ENCODE data around the gene DLGAP4. TPM values are rescaled to one million over a fixed set of nuclear protein-coding genes. Genes with fewer than 3 reads are reported as not detected.

Gene DLGAP4
- total and polyA plus RNA-seq, 2 of the 8 experiments (the other 6 are each of a cell fraction or from before 2014, with no cell fraction given) = 41.2 to 57.2 TPM

DNA sequence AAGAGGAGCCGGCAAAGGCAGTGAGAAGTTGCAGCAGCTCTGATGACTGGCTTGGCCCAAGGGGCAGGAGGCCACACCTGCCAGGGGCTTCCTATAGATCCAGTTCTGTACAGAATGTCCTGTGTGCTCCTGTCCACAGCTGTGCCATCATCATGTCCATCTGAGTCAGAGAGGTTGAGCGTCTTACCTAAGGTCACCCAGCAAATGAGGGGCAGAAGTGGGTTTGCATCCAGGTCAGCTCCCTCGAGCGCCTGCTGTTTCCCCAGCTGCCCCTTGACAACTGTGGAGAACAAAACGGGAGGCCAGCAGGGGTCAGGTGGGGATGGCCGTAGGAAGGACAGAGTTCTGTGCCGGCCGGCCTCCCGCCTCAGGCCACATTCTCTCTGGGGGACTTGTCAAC is 47.6 kb downstream of the DLGAP4 start:
- no peak overlapping the region for H3K4me2 ChIP-seq (ENCODE audit: insufficient read depth in 1 of 2, low read depth in 2 of 2, low read length in 2 of 2)
- WGBS, 2 experiments (ENCODE audit: extremely low coverage in 1 of 2, insufficient coverage in 1 of 2, insufficient read length in 1 of 2, insufficient replicate concordance in 2 of 2, low coverage in 1 of 2, low lambda C conversion rate in 2 of 2, missing lambda C conversion rate in 1 of 2) = 75% methylated on average over 9 of the region's 9 CpGs; no CpG with 5 or more reads in 1 of the 2 experiments
- no peaks in the 10 kb centered on the region for H3K27me3 ChIP-seq (replicated peaks in 1 of 4; ENCODE audit: control insufficient read depth in 3 of 4, extremely low read depth in 1 of 4, insufficient read depth in 3 of 4, low read length in 3 of 4)
- H3K9ac ChIP-seq (replicated peaks in 1 of 4; ENCODE audit: extremely low read depth in 1 of 4, low read depth in 3 of 4, low read length in 3 of 4) = no peak overlapping the region
- H3K27ac ChIP-seq (ENCODE audit: low read depth, low read length) = no peak overlapping the region
- H3K36me3 ChIP-seq (ENCODE audit: control insufficient read depth in 2 of 4, insufficient read depth in 4 of 4, low read length in 3 of 4) = no peaks in the 10 kb centered on the region
- no peak overlapping the region for H3K14ac ChIP-seq (ENCODE audit: insufficient read length)
- H2BK15ac ChIP-seq (ENCODE audit: low read length) = no peak overlapping the region
- no peaks in the 10 kb centered on the region for H3K9me3 ChIP-seq (ENCODE audit: insufficient read depth in 2 of 2, low read depth in 1 of 2, low read length in 1 of 2)
- H2AFZ ChIP-seq (ENCODE audit: low read length) = no peak overlapping the region
- no peak overlapping the region for H2BK5ac ChIP-seq (ENCODE audit: low read depth, low read length)
- no peak overlapping the region for H4K91ac ChIP-seq (replicated peaks; ENCODE audit: insufficient read length, low read length)
- H4K5ac ChIP-seq (ENCODE audit: insufficient read length, low read depth, low read length) = no peak overlapping the region
- H4K20me1 ChIP-seq (replicated peaks in 1 of 2; ENCODE audit: control insufficient read depth in 1 of 2, insufficient read depth in 2 of 2, low read length in 2 of 2) = no peaks in the 10 kb centered on the region
- H3K4me1 ChIP-seq (replicated peaks in 1 of 4; ENCODE audit: control insufficient read depth in 3 of 4, insufficient read depth in 4 of 4, low read length in 3 of 4) = peaks cover 0 to 7% (median 2%) of the 10 kb centered on the region in 4 experiments; a peak in 4 of 7 replicates
- no peak overlapping the region for H2AK5ac ChIP-seq (ENCODE audit: low read depth, low read length)
- DNase-seq (ENCODE audit: low read depth in 1 of 2, low spot score in 2 of 2) = no peak
- no peak for FAIRE-seq
- H2BK20ac ChIP-seq (ENCODE audit: low read length) = no peak overlapping the region
- H2BK12ac ChIP-seq (ENCODE audit: low read depth, low read length) = no peak overlapping the region
- H3K4me3 ChIP-seq (ENCODE audit: extremely low read depth in 1 of 4, insufficient read depth in 2 of 4, low read depth in 3 of 4, low read length in 4 of 4) = no peak overlapping the region
- no peak overlapping the region for H3K18ac ChIP-seq (ENCODE audit: extremely low read depth, low read length)
- peaks cover 3% of the 10 kb centered on the region; the same call in 1 of the 2 replicates for H3K79me1 ChIP-seq (ENCODE audit: low read depth, low read length)
- POLR2A ChIA-PET (ENCODE audit: partially characterized antibody) = interaction anchor here (0.9 kb wide), 1 partner anchor 13 kb away, joined by 3 read pairs; no protein-coding TSS in a partner anchor
- no peak overlapping the region for H3K23ac ChIP-seq (ENCODE audit: insufficient read length)
- H3K56ac ChIP-seq (replicated peaks; ENCODE audit: insufficient read length, low read depth, low read length) = no peak overlapping the region
- no peak overlapping the region for H2BK120ac ChIP-seq (replicated peaks; ENCODE audit: low read depth, low read length)
- no peaks in the 10 kb centered on the region for H3K23me2 ChIP-seq (ENCODE audit: low read depth, low read length)
- CTCF ChIA-PET (ENCODE audit: partially characterized antibody) = interaction anchor here (0.8 to 2.4 kb wide), 12 partner anchors 9 to 257 kb away, joined by 3 to 6 read pairs (median 4); no protein-coding TSS in a partner anchor
- H3K79me2 ChIP-seq (ENCODE audit: control insufficient read depth in 1 of 2, insufficient read depth in 2 of 2, low read length in 2 of 2) = no peaks in the 10 kb centered on the region
- no peak overlapping the region for H3K4ac ChIP-seq (replicated peaks; ENCODE audit: insufficient read length, low read depth, low read length)
- no peak overlapping the region for H4K8ac ChIP-seq (ENCODE audit: extremely low read depth, insufficient read depth, low read length)
- no peak for TF ChIP-seq SUZ12 (IDR thresholded peaks at IDR 0.05; ENCODE audit: low read length)
- no peak for TF ChIP-seq RBBP5 (IDR thresholded peaks at IDR 0.05; ENCODE audit: borderline replicate concordance, low read depth, low read length)
- no peak for TF ChIP-seq KDM4A (IDR thresholded peaks at IDR 0.05; ENCODE audit: low read depth, low read length, severe bottlenecking)
- no peak for TF ChIP-seq CEBPB (IDR thresholded peaks at IDR 0.05; ENCODE audit: low read depth, low read length)
- no peak for TF ChIP-seq CHD1 (IDR thresholded peaks at IDR 0.05; ENCODE audit: low read depth, low read length)
- TF ChIP-seq, protein P1, sequence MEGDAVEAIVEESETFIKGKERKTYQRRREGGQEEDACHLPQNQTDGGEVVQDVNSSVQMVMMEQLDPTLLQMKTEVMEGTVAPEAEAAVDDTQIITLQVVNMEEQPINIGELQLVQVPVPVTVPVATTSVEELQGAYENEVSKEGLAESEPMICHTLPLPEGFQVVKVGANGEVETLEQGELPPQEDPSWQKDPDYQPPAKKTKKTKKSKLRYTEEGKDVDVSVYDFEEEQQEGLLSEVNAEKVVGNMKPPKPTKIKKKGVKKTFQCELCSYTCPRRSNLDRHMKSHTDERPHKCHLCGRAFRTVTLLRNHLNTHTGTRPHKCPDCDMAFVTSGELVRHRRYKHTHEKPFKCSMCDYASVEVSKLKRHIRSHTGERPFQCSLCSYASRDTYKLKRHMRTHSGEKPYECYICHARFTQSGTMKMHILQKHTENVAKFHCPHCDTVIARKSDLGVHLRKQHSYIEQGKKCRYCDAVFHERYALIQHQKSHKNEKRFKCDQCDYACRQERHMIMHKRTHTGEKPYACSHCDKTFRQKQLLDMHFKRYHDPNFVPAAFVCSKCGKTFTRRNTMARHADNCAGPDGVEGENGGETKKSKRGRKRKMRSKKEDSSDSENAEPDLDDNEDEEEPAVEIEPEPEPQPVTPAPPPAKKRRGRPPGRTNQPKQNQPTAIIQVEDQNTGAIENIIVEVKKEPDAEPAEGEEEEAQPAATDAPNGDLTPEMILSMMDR (IDR thresholded peaks at IDR 0.05; ENCODE audit: control extremely low read depth in 1 of 3, insufficient read depth in 1 of 3, low read depth in 1 of 3, low read length in 3 of 3) = no peak
- TF ChIP-seq USF2 (IDR thresholded peaks at IDR 0.05; ENCODE audit: low read length) = no peak
- TF ChIP-seq JUND (IDR thresholded peaks at IDR 0.05; ENCODE audit: low read length) = no peak

All from H1 (cell line).